ENCODE measurements around the gene PSMD4.

PSMD4 gene

GRCh38 chr1:151281225-151281968 lies 26.9 kb downstream of the PSMD4 start (continued):
- TF ChIP-seq ZNF174 (tag by site-specific recombination; IDR thresholded peaks at IDR 0.05): no peak
- no peak for TF ChIP-seq ZSCAN16 (tag by site-specific recombination; IDR thresholded peaks at IDR 0.05)
- TF ChIP-seq ZNF37A (tag by site-specific recombination; IDR thresholded peaks at IDR 0.05): no peak
- TF ChIP-seq ZNF10 (tag by site-specific recombination; IDR thresholded peaks at IDR 0.05): peak; percentile 35; the same call in 1 of the 2 replicates
- TF ChIP-seq PRDM6 (tag by site-specific recombination; IDR thresholded peaks at IDR 0.05): no peak
- peak; percentile 98 for TF ChIP-seq ZNF501 (tag by site-specific recombination; IDR thresholded peaks at IDR 0.05)
- TF ChIP-seq ZNF624 (tag by site-specific recombination; IDR thresholded peaks at IDR 0.05): no peak
- no peak for TF ChIP-seq ZNF513 (tag by site-specific recombination; IDR thresholded peaks at IDR 0.05)
- no peak for TF ChIP-seq ZSCAN30 (tag by site-specific recombination; IDR thresholded peaks at IDR 0.05)
- no peak for TF ChIP-seq ZNF140 (tag by site-specific recombination; IDR thresholded peaks at IDR 0.05)
- peak; percentile 92 for TF ChIP-seq ZEB2 (tag by site-specific recombination; IDR thresholded peaks at IDR 0.05)
- TF ChIP-seq SETDB1 (IDR thresholded peaks at IDR 0.05; ENCODE audit: insufficient read length, low read length): peak; percentile 62
- no peak for TF ChIP-seq ZNF514 (tag by site-specific recombination; IDR thresholded peaks at IDR 0.05)
- no peak for TF ChIP-seq ZNF221 (tag by site-specific recombination; IDR thresholded peaks at IDR 0.05; ENCODE audit: borderline replicate concordance)
- no peak for TF ChIP-seq ZNF426 (tag by site-specific recombination; IDR thresholded peaks at IDR 0.05)
- TF ChIP-seq REPIN1 (tag by site-specific recombination; IDR thresholded peaks at IDR 0.05; ENCODE audit: low read depth): peak; percentile 46; the same call in 1 of the 2 replicates
- TF ChIP-seq ZNF747 (tag by site-specific recombination; IDR thresholded peaks at IDR 0.05): no peak
- peak; percentile 82 for TF ChIP-seq ZNF600 (tag by site-specific recombination; IDR thresholded peaks at IDR 0.05)
- TF ChIP-seq ZNF354C (tag by site-specific recombination; IDR thresholded peaks at IDR 0.05; ENCODE audit: borderline replicate concordance, low read depth): no peak
- peak; percentile 54; the same call in 1 of the 2 replicates for TF ChIP-seq ZSCAN4 (tag by site-specific recombination; IDR thresholded peaks at IDR 0.05)
- peak; percentile 86 for TF ChIP-seq MZF1 (tag by site-specific recombination; IDR thresholded peaks at IDR 0.05; ENCODE audit: borderline replicate concordance)
- TF ChIP-seq ZFHX2 (tag by site-specific recombination; conservative IDR thresholded peaks at IDR 0.05): peak; percentile 97
- TF ChIP-seq KLF17 (tag by site-specific recombination; IDR thresholded peaks at IDR 0.05): peak; percentile 86
- TF ChIP-seq ZNF510 (tag by site-specific recombination; IDR thresholded peaks at IDR 0.05; ENCODE audit: insufficient replicate concordance): no peak
- no peak for TF ChIP-seq SCRT1 (tag by site-specific recombination; IDR thresholded peaks at IDR 0.05; ENCODE audit: borderline replicate concordance)
- TF ChIP-seq ZBTB17 (tag by site-specific recombination; IDR thresholded peaks at IDR 0.05): peak; percentile 73
- TF ChIP-seq ZNF292 (tag by site-specific recombination; IDR thresholded peaks at IDR 0.05; ENCODE audit: borderline replicate concordance, low read depth): no peak
- no peak for TF ChIP-seq ZNF530 (tag by site-specific recombination; IDR thresholded peaks at IDR 0.05; ENCODE audit: low read depth)
- TF ChIP-seq ZNF791 (tag by site-specific recombination; IDR thresholded peaks at IDR 0.05): no peak
- no peak for TF ChIP-seq ZNF585B (tag by site-specific recombination; IDR thresholded peaks at IDR 0.05)
- TF ChIP-seq ZNF157 (tag by site-specific recombination; IDR thresholded peaks at IDR 0.05): no peak
- TF ChIP-seq ZNF366 (tag by site-specific recombination; conservative IDR thresholded peaks at IDR 0.05): peak; percentile 39; the same call in 1 of the 2 replicates
- peak; percentile 95 for TF ChIP-seq KLF16 (tag by site-specific recombination; IDR thresholded peaks at IDR 0.05)
- TF ChIP-seq ELK4 (IDR thresholded peaks at IDR 0.05; ENCODE audit: borderline replicate concordance, low read depth, low read length): no peak; the same call in 1 of the 2 replicates
- TF ChIP-seq ZNF311 (tag by site-specific recombination; IDR thresholded peaks at IDR 0.05; ENCODE audit: borderline replicate concordance): no peak

Measured in HEK293 (cell line).